GM19324 (cell line): Measurements from ENCODE around the gene ACSM2B.
"Not testable (repeated sequence)": the region's sequence is repeated elsewhere in the genome, so short reads cannot be mapped to it uniquely, and the experiment has no call there.

ENCODE experiments used
- ATAC-seq: cut with Tn5 transposase; IDR thresholded peaks from one replicate; pipeline ENCODE4 v1.9.1; 2021; ENCODE audit warnings: mild to moderate bottlenecking, moderate library complexity; ENCODE audit not compliant: unreplicated experiment, low FRiP score

Gene ACSM2B

GRCh38 chr16:20540603-20541316, 35.4 kb downstream of the ACSM2B start:
- ATAC-seq = not testable (repeated sequence)

GRCh38 chr16:20538687-20539086, 37.5 kb downstream of the ACSM2B start:
- no peak for ATAC-seq

GRCh38 chr16:20538181-20538580, 38.0 kb downstream of the ACSM2B start:
- ATAC-seq = no peak

GRCh38 chr16:20536669-20537068, 39.5 kb downstream of the ACSM2B start:
- ATAC-seq = not testable (repeated sequence)

DNA sequence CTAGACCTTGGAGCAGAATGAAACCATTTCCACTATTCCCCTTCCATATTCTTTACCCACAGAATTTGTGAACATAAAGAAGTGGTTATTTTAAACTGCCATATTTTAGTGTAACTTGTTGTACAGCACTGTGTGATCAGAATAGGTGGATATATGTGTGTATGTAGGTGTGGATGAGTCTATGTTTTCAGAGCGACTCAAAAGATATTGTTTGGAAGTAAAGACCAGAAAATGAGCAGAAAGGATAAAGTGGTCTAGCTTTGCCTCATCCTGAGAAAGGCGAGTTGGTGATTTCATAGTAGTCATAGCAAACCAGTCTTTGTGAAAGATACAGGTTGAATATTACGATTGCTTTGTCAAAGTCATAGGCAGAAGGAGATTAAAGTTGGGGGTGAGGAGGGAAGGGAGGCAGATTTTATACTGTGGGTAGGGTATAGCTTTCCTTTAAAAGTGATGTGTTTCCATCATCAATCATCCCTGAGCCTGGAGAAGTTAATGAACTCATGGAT, 43.8 kb downstream of the ACSM2B start:
- ATAC-seq = not testable (repeated sequence)

DNA sequence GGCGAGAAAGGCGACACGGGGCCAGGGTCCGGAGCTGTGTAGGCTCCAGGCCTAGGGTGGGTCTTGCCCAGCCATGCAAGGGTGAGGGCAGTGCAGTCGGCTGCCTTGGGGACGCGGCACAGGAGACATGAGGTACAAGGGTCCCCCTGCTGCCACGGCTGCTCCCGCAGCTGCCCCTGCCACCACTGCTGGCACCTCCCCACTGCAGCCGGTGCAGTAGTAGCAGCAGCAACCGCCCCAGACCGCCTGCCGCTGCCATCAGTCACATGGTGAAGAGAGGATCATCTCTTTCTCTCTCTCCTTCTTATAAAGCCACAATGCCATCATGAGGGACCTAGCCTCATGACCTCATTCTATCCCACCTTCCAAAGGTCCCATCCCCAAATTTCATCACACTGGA, 44.4 kb downstream of the ACSM2B start:
- ATAC-seq = not testable (repeated sequence)

DNA sequence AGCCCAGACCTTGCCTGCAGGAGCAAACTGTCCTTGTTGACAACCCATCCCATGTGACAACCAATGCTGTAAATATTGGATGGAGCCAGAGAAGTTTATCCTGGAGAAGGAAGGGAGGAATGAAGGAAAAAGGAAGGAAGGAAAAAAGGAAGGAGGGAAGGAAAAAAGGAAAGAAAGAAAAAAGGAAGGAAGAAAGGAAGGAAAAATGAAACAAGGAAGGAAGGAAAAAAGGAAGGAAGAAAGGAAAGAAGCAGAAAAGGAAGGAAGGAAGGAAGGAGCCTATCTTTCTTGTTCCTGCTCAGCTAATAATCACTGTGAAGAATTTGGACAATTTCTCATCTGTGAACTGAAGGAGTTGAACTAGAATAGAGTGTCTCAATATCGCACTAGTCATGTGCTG, 56.1 kb downstream of the ACSM2B start:
- no peak for ATAC-seq

GRCh38 chr16:20519231-20519630, 56.9 kb downstream of the ACSM2B start:
- ATAC-seq = no peak

DNA sequence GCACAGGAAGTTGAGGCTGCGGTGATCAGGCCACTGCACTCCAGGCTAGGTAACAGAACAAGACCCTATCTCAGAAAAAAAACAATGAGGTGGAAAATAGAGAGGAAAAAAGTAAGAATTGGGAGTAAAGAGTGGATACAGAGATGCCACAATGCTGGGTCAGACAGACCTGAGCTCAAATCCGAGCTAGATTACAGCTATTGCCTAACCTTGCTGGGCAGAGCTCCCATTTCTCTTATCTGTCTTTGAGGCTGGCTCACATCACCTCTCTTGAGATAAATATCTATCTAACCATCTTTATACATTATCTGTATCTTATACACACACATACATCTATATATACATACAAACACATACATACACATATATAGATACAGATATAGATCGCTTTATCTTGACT, 59.0 kb downstream of the ACSM2B start:
- ATAC-seq = no peak

GRCh38 chr16:20515688-20516090, 60.5 kb downstream of the ACSM2B start:
- no peak for ATAC-seq

DNA sequence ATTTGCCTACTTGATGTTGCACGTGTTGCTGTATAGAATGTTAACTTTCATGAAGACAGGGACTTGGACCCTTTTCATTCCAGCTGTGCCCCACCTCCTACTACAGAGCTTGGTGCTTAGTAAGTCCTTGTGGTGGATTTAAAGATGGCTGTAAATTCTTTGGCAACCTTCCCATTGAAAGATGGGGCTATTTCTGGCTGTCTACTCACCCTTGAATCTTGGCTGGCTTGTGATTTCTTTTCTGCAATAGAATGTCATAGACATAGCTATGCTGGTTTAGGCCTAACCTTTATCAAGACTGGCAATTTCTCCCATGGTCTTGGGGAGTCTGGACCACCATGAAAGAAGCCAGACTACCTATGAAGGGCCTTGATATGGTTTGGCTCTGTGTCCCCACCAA, 65.8 kb downstream of the ACSM2B start:
- no peak for ATAC-seq

GRCh38 chr16:20507280-20507679, 68.9 kb downstream of the ACSM2B start:
- no peak for ATAC-seq

GRCh38 chr16:20504418-20504817, 71.7 kb downstream of the ACSM2B start:
- no peak for ATAC-seq

GRCh38 chr16:20491448-20491847, 84.7 kb downstream of the ACSM2B start:
- ATAC-seq = not testable (repeated sequence)

GRCh38 chr16:20490994-20491393, 85.2 kb downstream of the ACSM2B start:
- not testable (repeated sequence) for ATAC-seq
